OCI-LY1 (cell line): ENCODE measurements around the gene HIC1.
A peak's percentile ranks its signal among the peaks of the same experiment; 100 is the strongest.

Experiments
- H2AFZ ChIP-seq: fragments of 200-600 bp; sonication (generic), shearing (Covaris generic); 2 replicates; pipeline ENCODE4 v1.6.0; 2014; ENCODE audit warnings: antibody characterized with exemption, mild to moderate bottlenecking, low read length
- H3F3A ChIP-seq: fragments of 200-600 bp; sonication (generic), shearing (Covaris generic); 2 replicates; pipeline ENCODE4 v1.6.0; 2014; ENCODE audit warnings: mild to moderate bottlenecking, antibody characterized with exemption, low read length, moderate library complexity; ENCODE audit not compliant: insufficient read depth
- H3K27ac ChIP-seq: fragments of 200-600 bp; sonication (generic); 2 replicates; pipeline ENCODE4 v1.5.1; 2014; ENCODE audit warnings: low read length, mixed run types, mild to moderate bottlenecking, low read depth; ENCODE audit not compliant: poor library complexity, severe bottlenecking
- H3K27me3 ChIP-seq: fragments of 200-600 bp; sonication (generic); 2 replicates; pipeline ENCODE4 v1.6.0; 2014; ENCODE audit warnings: antibody characterized with exemption, mild to moderate bottlenecking, low read length, moderate library complexity; ENCODE audit not compliant: insufficient read depth
- H3K36me3 ChIP-seq: fragments of 200-600 bp; sonication (generic); 2 replicates; pipeline ENCODE4 v1.6.1; 2014; ENCODE audit warnings: mild to moderate bottlenecking, antibody characterized with exemption, low read length, moderate library complexity, mixed read lengths; ENCODE audit not compliant: insufficient read depth
- H3K4me1 ChIP-seq: fragments of 200-600 bp; sonication (generic); 2 replicates; pipeline ENCODE4 v1.5.1; 2014; ENCODE audit warnings: mild to moderate bottlenecking, low read length, moderate library complexity; ENCODE audit not compliant: insufficient read depth, severe bottlenecking
- H3K4me2 ChIP-seq: fragments of 200-600 bp; sonication (generic), shearing (Covaris generic); 2 replicates; pipeline ENCODE4 v1.6.1; 2014; ENCODE audit warnings: low read length
- H3K4me3 ChIP-seq: fragments of 200-600 bp; sonication (generic); 2 replicates; pipeline ENCODE4 v1.5.1; 2014; ENCODE audit warnings: low read length, low read depth, mild to moderate bottlenecking, mixed read lengths; ENCODE audit not compliant: poor library complexity, severe bottlenecking
- H3K79me2 ChIP-seq: fragments of 200-600 bp; shearing (Covaris generic); 2 replicates; pipeline ENCODE4 v1.6.1; 2016; ENCODE audit warnings: mixed run types, low read length, mixed read lengths; ENCODE audit not compliant: insufficient read depth
- H3K9ac ChIP-seq: fragments of 200-600 bp; sonication (generic), shearing (Covaris generic); 2 replicates; pipeline ENCODE4 v1.6.1; 2014; ENCODE audit warnings: mild to moderate bottlenecking, low read length, mixed read lengths
- H3K9me2 ChIP-seq: fragments of 200-600 bp; sonication (generic), shearing (Covaris generic); 2 replicates; pipeline ENCODE4 v1.6.1; 2014; ENCODE audit warnings: low read depth, mild to moderate bottlenecking, low read length, mixed read lengths
- H3K9me3 ChIP-seq: fragments of 200-600 bp; shearing (Covaris generic); 2 replicates; pipeline ENCODE4 v1.6.1; 2014; ENCODE audit warnings: low read length, mixed read lengths
- H4K20me1 ChIP-seq: fragments of 200-600 bp; sonication (generic), shearing (Covaris generic); 2 replicates; pipeline ENCODE4 v1.6.0; 2016; ENCODE audit warnings: mild to moderate bottlenecking, low read length; ENCODE audit not compliant: insufficient read depth
- EZH2 ChIP-seq: fragments of 200-600 bp; sonication (generic), shearing (Covaris generic); IDR thresholded peaks from 2 replicates; pipeline ENCODE4 v1.8.0; 2017; ENCODE audit warnings: borderline replicate concordance, mixed run types, mild to moderate bottlenecking, antibody characterized with exemption, low read length, moderate library complexity, mixed read lengths
- TF ChIP-seq, protein P1 (sequence below): fragments of 200-600 bp; sonication (generic), shearing (Covaris generic); IDR thresholded peaks from 2 replicates; pipeline ENCODE4 v1.5.1; 2017; ENCODE audit warnings: mild to moderate bottlenecking, antibody characterized with exemption, low read length, moderate library complexity, mixed read lengths

HIC1 gene

DNA sequence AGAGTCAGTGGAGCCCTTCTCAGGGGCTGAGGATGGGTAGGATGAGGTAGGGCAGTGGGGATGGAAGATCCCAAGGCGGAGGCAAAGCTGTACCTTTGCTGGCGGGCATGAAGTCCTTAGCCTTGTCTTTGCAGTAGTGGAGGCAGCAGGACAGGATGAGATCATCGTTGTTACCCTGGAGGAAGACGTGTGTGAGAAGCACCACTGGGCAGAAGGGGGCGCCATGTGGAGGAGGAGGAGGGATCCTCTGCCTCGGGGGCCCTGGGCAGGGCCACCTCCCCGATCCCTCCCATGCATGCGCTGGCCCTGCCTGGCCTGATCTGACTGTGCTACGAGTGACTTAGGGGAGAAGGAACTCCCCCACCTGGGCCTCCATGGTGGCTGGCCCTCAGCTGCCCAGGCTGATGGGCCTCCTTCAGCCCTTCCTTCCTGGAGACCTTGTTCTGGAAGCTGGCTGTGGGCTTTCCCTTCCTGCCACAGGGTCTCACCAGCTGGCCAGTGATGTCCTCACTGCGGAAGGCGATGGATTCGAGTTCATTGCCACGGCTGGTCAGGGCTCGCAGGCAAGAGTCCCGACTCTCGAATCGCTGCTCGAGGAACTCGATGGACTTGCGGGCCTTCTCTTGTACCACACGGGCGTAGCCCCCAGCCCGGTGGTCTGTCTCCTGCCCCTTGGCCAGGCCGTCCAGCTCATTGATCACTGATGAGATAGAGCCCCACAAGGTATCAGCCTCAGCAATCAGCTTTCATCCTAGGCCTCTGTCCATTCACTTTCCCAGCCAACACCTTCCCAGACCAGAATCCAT, 10.3 kb downstream of the HIC1 start:
- H3K9me2 ChIP-seq = no peaks in the 10 kb centered on the region
- no peaks in the 10 kb centered on the region for H4K20me1 ChIP-seq
- H3K27ac ChIP-seq = peak overlapping the region; percentile 72
- H3K79me2 ChIP-seq = no peaks in the 10 kb centered on the region
- H2AFZ ChIP-seq = no peak overlapping the region
- H3K9me3 ChIP-seq = no peaks in the 10 kb centered on the region
- peaks cover 21% of the 10 kb centered on the region; the same call in 1 of the 2 replicates for H3K36me3 ChIP-seq
- no peaks in the 10 kb centered on the region for H3K27me3 ChIP-seq
- no peaks in the 10 kb centered on the region for H3F3A ChIP-seq
- H3K4me2 ChIP-seq = peak overlapping the region; percentile 21; the same call in 1 of the 2 replicates
- H3K9ac ChIP-seq = peak overlapping the region; percentile 10; the same call in 1 of the 2 replicates
- TF ChIP-seq EZH2 = no peak
- TF ChIP-seq, protein P1, sequence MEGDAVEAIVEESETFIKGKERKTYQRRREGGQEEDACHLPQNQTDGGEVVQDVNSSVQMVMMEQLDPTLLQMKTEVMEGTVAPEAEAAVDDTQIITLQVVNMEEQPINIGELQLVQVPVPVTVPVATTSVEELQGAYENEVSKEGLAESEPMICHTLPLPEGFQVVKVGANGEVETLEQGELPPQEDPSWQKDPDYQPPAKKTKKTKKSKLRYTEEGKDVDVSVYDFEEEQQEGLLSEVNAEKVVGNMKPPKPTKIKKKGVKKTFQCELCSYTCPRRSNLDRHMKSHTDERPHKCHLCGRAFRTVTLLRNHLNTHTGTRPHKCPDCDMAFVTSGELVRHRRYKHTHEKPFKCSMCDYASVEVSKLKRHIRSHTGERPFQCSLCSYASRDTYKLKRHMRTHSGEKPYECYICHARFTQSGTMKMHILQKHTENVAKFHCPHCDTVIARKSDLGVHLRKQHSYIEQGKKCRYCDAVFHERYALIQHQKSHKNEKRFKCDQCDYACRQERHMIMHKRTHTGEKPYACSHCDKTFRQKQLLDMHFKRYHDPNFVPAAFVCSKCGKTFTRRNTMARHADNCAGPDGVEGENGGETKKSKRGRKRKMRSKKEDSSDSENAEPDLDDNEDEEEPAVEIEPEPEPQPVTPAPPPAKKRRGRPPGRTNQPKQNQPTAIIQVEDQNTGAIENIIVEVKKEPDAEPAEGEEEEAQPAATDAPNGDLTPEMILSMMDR = peak; percentile 69
- H3K4me1 ChIP-seq = peaks cover 28% of the 10 kb centered on the region
- no peak overlapping the region for H3K4me3 ChIP-seq

DNA sequence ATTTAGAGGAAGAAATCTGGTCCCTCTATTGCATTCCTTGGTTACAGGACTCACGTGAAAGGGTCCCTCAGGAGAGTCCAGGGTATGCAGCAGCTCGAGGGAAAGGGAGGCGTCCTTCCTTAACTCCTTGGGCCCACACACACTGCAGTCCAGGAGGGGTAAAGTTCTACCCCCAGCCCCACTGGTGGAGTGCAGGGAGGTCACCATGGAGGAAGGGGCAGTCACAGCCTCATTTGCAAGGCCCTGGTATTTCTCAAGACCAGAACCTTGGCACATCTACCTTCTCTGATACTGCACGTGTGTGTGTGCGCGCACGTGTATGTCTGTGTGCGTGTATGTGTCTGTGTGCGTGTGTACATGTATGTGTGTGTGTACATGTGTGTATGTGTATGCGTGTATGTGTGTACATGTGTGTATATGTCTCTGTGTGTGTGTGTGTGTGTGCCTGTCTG, 11.1 kb downstream of the HIC1 start:
- Histone ChIP-seq H3F3A (no peaks in the 10 kb centered on the region), H3K9ac (no peak overlapping the region), H2AFZ (no peak overlapping the region), H3K4me2 (no peak overlapping the region), H3K36me3 (peaks cover 21% of the 10 kb centered on the region; the same call in 1 of the 2 replicates), H3K27ac (no peak overlapping the region), H3K4me3 (no peak overlapping the region), H3K4me1 (peaks cover 34% of the 10 kb centered on the region), H3K9me2 (no peaks in the 10 kb centered on the region), H4K20me1 (no peaks in the 10 kb centered on the region), H3K9me3 (no peaks in the 10 kb centered on the region), H3K79me2 (no peaks in the 10 kb centered on the region), H3K27me3 (no peaks in the 10 kb centered on the region)
- TF ChIP-seq EZH2 = no peak
- TF ChIP-seq, protein P1 = no peak

DNA sequence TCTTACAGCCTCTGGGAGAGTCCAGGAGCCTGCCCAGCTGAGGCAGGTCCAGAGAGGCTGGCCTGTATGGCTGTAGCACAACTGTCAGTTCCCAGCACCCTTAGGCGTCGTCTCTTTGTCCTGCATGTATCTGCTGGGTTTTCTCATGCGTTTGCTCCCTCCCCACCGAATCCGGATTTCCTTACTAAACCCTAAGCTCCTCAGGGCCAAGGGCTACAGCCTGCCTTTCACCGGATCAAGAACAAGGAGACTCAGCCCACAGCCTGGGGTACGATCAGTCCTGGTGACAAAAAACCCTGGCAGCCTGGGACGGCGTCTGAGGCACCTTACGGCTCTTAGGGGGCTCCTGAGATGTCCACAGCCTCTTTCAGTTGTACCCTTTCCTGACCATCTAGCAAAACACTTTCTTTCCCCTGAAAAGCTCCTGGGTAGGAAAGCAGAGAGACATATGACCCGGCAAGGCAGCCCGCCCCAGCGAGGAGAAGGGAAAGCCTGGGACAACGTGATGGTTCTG, 12.2 kb downstream of the HIC1 start:
- H4K20me1 ChIP-seq = no peaks in the 10 kb centered on the region
- TF ChIP-seq, protein P1 = no peak
- no peak for TF ChIP-seq EZH2
- no peaks in the 10 kb centered on the region for H3F3A ChIP-seq
- H3K4me2 ChIP-seq = no peak overlapping the region
- no peaks in the 10 kb centered on the region for H3K79me2 ChIP-seq
- no peaks in the 10 kb centered on the region for H3K27me3 ChIP-seq
- no peak overlapping the region for H2AFZ ChIP-seq
- H3K4me3 ChIP-seq = no peak overlapping the region
- H3K4me1 ChIP-seq = peaks cover 39% of the 10 kb centered on the region
- peaks cover 23% of the 10 kb centered on the region for H3K36me3 ChIP-seq
- no peaks in the 10 kb centered on the region for H3K9me2 ChIP-seq
- no peak overlapping the region for H3K9ac ChIP-seq
- H3K27ac ChIP-seq = no peak overlapping the region
- no peaks in the 10 kb centered on the region for H3K9me3 ChIP-seq
